Breast epithelium (tissue), 3 donors: ENCODE results near the gene FFAR4.

Experiments
- POLR2A ChIP-seq: fragments of 450-650 bp; IDR thresholded peaks from one replicate; pipeline ENCODE4 v1.6.1; 2016; ENCODE audit warnings: antibody characterized with exemption, mild to moderate bottlenecking, moderate library complexity
- TF ChIP-seq, protein P1 (sequence below), 3 donors: fragments of 450-650 bp; IDR thresholded peaks; one replicate each; pipeline ENCODE4 v1.5.1; 2016 to 2017; ENCODE audit warnings: antibody characterized with exemption in 3 of 3, mild to moderate bottlenecking in 3 of 3, moderate library complexity in 3 of 3

DNA sequence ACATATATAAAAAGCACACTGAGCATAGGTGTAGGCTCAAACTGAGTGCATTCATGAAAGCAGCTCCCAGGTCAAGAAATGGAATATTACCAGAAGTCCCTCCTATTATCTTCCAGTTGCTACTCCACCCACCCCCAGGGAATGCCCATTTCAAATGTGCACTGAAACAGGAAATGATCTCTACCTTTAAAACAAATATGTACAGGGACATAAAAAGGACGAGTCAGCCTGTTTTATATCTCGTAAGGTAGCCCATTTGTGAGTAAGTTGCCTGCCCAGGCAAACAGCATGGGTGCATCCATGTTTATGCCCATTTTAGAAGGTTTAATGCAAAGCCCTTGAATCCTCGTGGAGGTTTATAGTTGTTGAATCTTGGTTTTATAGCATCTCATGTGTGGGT is 10.4 kb downstream of the FFAR4 start:
- TF ChIP-seq, protein P1, sequence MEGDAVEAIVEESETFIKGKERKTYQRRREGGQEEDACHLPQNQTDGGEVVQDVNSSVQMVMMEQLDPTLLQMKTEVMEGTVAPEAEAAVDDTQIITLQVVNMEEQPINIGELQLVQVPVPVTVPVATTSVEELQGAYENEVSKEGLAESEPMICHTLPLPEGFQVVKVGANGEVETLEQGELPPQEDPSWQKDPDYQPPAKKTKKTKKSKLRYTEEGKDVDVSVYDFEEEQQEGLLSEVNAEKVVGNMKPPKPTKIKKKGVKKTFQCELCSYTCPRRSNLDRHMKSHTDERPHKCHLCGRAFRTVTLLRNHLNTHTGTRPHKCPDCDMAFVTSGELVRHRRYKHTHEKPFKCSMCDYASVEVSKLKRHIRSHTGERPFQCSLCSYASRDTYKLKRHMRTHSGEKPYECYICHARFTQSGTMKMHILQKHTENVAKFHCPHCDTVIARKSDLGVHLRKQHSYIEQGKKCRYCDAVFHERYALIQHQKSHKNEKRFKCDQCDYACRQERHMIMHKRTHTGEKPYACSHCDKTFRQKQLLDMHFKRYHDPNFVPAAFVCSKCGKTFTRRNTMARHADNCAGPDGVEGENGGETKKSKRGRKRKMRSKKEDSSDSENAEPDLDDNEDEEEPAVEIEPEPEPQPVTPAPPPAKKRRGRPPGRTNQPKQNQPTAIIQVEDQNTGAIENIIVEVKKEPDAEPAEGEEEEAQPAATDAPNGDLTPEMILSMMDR (IDR thresholded peaks at IDR 0.05): no peak
- no peak for TF ChIP-seq POLR2A
